HepG2 (cell line): Measurements from ENCODE around the gene TPO. TPM values are rescaled to one million over a fixed set of nuclear protein-coding genes. Genes with fewer than 3 reads are reported as not detected.

Source experiments
- ATAC-seq: fragments of 200-7000 bp; cut with Tn5 transposase; 3 replicates; pipeline ENCODE4 v1.9.1; 2020; ENCODE audit warnings: mild to moderate bottlenecking, moderate library complexity
- BruUV-seq: library from RNA; stranded (reverse); fragments of 400-500 nt; replicated peaks from 2 replicates; lab custom pipeline; 2021; lab: Mats Ljungman, UMichigan
- CTCF ChIA-PET: fragments of 300-600 bp; formaldehyde crosslinking; extraction: SDS; loops from one replicate; lab custom pipeline; 2021; ENCODE audit warnings: low total read pairs, inconsistent platforms, low intra/inter-chr PET ratio; lab: Yijun Ruan, JAX
- POLR2A ChIA-PET: fragments of 350-600 bp; sonication (Branson Sonifier 250); formaldehyde crosslinking; loops from one replicate; lab custom pipeline; 2020; ENCODE audit warnings: antibody characterized with exemption, inconsistent platforms; lab: Yijun Ruan, JAX
- DNase-seq: peaks from one replicate; pipeline ENCODE4 v3.0.0-alpha.2; 2015; ENCODE audit warnings: low spot score
- FAIRE-seq: peaks from 3 replicates; lab custom pipeline; 2011; peaks lifted over from hg19 to GRCh38; lab: Jason Lieb, UNC
- H2AFZ ChIP-seq: one replicate; pipeline ENCODE4 v1.6.1; 2011; ENCODE audit warnings: low read length, inconsistent platforms
- H3K27ac ChIP-seq: fragments of 300-600 bp; 3 replicates; pipeline ENCODE4 v1.8.0; 2011; ENCODE audit warnings: mixed run types, mild to moderate bottlenecking, mixed read lengths, low read length, inconsistent platforms; ENCODE audit not compliant: insufficient read depth; ENCODE audit errors: extremely low read length
- H3K27me3 ChIP-seq, 2 experiments: fragments of 200-600 bp in 1 of 2; 2 replicates in 1 of 2; 3 replicates in 1 of 2; pipeline versions ENCODE4 v1.6.0 to v1.8.0; 2011; ENCODE audit warnings: low read length in 2 of 2, mild to moderate bottlenecking in 2 of 2, moderate library complexity in 2 of 2, inconsistent platforms in 1 of 2; ENCODE audit not compliant: insufficient read depth in 2 of 2, control insufficient read depth in 1 of 2
- H3K36me3 ChIP-seq, 2 experiments: fragments of 200-600 bp in 1 of 2; replicated peaks in 1 of 2; 2 replicates in 1 of 2; 3 replicates in 1 of 2; pipeline versions ENCODE4 v1.5.1 to v1.8.0; 2011; ENCODE audit warnings: low read length in 2 of 2, inconsistent platforms in 1 of 2; ENCODE audit not compliant: insufficient read depth in 2 of 2, control insufficient read depth in 1 of 2
- H3K4me1 ChIP-seq: 2 replicates; pipeline ENCODE4 v1.5.1; 2012; ENCODE audit warnings: low read length, inconsistent platforms; ENCODE audit not compliant: insufficient read depth
- H3K4me2 ChIP-seq: 2 replicates; pipeline ENCODE4 v1.6.0; 2011; ENCODE audit warnings: low read depth, low read length, inconsistent platforms
- H3K4me3 ChIP-seq, 3 experiments: fragments of 200-600 bp in 1 of 3; sonication (generic), shearing (Covaris generic) in 1 of 3; replicated peaks in 1 of 3; 2 replicates each; pipeline ENCODE4 v1.5.1; 2011 to 2016; ENCODE audit warnings: low read length in 3 of 3, inconsistent platforms in 2 of 3, low read depth in 2 of 3, mild to moderate bottlenecking in 2 of 3, control low read depth in 1 of 3, mixed read lengths in 1 of 3; ENCODE audit not compliant: insufficient read depth in 1 of 3
- H3K79me2 ChIP-seq: one replicate; pipeline ENCODE4 v1.6.1; 2011; ENCODE audit warnings: low read length, inconsistent platforms; ENCODE audit not compliant: insufficient read depth
- H3K9ac ChIP-seq: 2 replicates; pipeline ENCODE4 v1.6.0; 2011; ENCODE audit warnings: mild to moderate bottlenecking, low read depth, low read length, inconsistent platforms; ENCODE audit not compliant: insufficient read depth
- H3K9me3 ChIP-seq: 2 replicates; pipeline ENCODE4 v1.5.1; 2012; ENCODE audit warnings: mild to moderate bottlenecking, low read length
- H4K20me1 ChIP-seq: 2 replicates; pipeline ENCODE4 v1.6.0; 2011; ENCODE audit warnings: inconsistent platforms, mild to moderate bottlenecking, low read length, moderate library complexity; ENCODE audit not compliant: insufficient read depth
- CREB1 ChIP-seq, 2 experiments: fragments of 450-650 bp in 1 of 2; IDR thresholded peaks; 2 replicates each; pipeline ENCODE4 v1.6.1; 2016 to 2017; ENCODE audit warnings: control low read depth in 1 of 2, mild to moderate bottlenecking in 1 of 2, missing compliant biosample characterization in 1 of 2, missing genetic modification characterization in 1 of 2
- NFIC ChIP-seq: IDR thresholded peaks from 2 replicates; pipeline ENCODE4 v1.6.1; 2012; ENCODE audit warnings: mild to moderate bottlenecking, low read length, inconsistent platforms
- SATB2 ChIP-seq: sonication (generic); formaldehyde crosslinking; IDR thresholded peaks from 2 replicates; pipeline ENCODE4 v1.5.0; 2020; ENCODE audit warnings: missing genetic modification reagents
- ZBTB7B ChIP-seq: sonication (generic); formaldehyde crosslinking; IDR thresholded peaks from 2 replicates; pipeline ENCODE4 v1.4.0; 2020; ENCODE audit warnings: missing genetic modification reagents
- ZNF276 ChIP-seq: sonication (generic); formaldehyde crosslinking; IDR thresholded peaks from 2 replicates; pipeline ENCODE4 v1.4.0; 2020; ENCODE audit warnings: mild to moderate bottlenecking, low read depth, missing genetic modification reagents
- WGBS: methylation state at CpG from one replicate; pipeline ENCODE4 v1.1.6; 2017; ENCODE audit warnings: low lambda C conversion rate; 5-methylcytosine and 5-hydroxymethylcytosine counted together
- in situ Hi-C: cut with HindIII; loops from 2 replicates; pipeline ENCODE4 v1.10.0; 2017; ENCODE audit warnings: low pct_unique_long_range_greater_than_20kb; ENCODE audit not compliant: extremely low pct_ligation_motif_present
- intact Hi-C: fragments of 100-400 bp; cut with micrococcal nuclease; formaldehyde crosslinking; loops from one replicate; pipeline ENCODE4 v1.10.0; 2022; ENCODE audit not compliant: unreplicated experiment
- polyA plus RNA-seq, 8 experiments: library from polyadenylated mRNA; depleted of rRNA in 3 of 8; stranded (reverse) in 7 of 8; unstranded in 1 of 8; fragments of >200 nt; fragmentation: Illumina TruSeq in 4 of 8; extraction: Trizol in 4 of 8; gene quantifications; 2 replicates each; pipeline versions ENCODE4 v1.2.1 to v1.2.3, GENCODE V29; 2011 to 2016; ENCODE audit warnings: low read depth in 4 of 8, missing spikeins in 1 of 8, mixed read lengths in 1 of 8; ENCODE audit not compliant: insufficient read depth in 1 of 8
- total RNA-seq, 5 experiments: library from RNA; depleted of rRNA; stranded (reverse); fragments of >200 nt; fragmentation: Illumina TruSeq; extraction: Trizol; gene quantifications; 2 replicates each; pipeline ENCODE4 v1.2.3, GENCODE V29; 2016; ENCODE audit warnings: low read depth in 1 of 5
- TF ChIP-seq, protein P1 (sequence below): sonication (generic); formaldehyde crosslinking; IDR thresholded peaks from 2 replicates; pipeline ENCODE4 v1.4.0; 2020; ENCODE audit warnings: missing genetic modification reagents

TPO gene
- total and polyA plus RNA-seq, 2 of the 13 experiments (the other 11 are each of a cell fraction or from before 2014, with no cell fraction given), result not detected

DNA sequence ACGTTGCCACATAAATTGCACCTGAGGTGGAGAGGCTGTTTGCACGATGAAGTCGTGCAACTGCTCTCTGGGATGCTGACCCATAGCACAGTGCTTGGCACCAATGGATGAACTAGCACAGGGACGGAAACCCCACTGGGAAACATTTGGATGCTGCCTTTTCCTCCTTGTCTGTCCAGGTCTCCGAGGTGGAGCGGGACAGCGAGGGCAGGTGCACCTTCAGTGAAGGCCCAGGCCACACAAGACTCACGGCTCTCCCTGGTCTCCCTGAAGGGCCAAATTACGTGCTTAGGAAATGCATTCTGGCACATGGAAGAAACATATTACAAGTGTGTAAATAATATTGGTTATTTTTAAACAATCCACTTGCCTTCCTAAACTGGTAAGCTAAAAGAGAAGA is 70.3 kb downstream of the TPO start:
- Histone ChIP-seq H4K20me1 (no peaks in the 10 kb centered on the region), H3K4me2 (no peak overlapping the region), H3K9ac (no peak overlapping the region), H2AFZ (no peak overlapping the region), H3K4me3 (no peak overlapping the region), H3K36me3 (no peaks in the 10 kb centered on the region), H3K9me3 (no peaks in the 10 kb centered on the region), H3K27ac (no peak overlapping the region), H3K4me1 (no peaks in the 10 kb centered on the region), H3K79me2 (no peaks in the 10 kb centered on the region), H3K27me3 (peaks cover 10 to 45% of the 10 kb centered on the region in 2 experiments; a peak in 4 of 5 replicates)
- no peak for DNase-seq
- ChIA-PET POLR2A (no interaction called here), CTCF (no interaction called here)
- intact Hi-C loops, result no loop called here
- in situ Hi-C loops, result no loop called here
- WGBS, result 2% methylated on average over 7 of the region's 9 CpGs
- no TSS peak for BruUV-seq
- FAIRE-seq, result no peak
- TF ChIP-seq SATB2 (no peak), NFIC (no peak), CREB1 (IDR thresholded peaks at IDR 0.05) (no peak), CREB1 (CRISPR knock-in tag; IDR thresholded peaks at IDR 0.05) (no peak), ZBTB7B (CRISPR knock-in tag) (no peak), ZNF276 (CRISPR knock-in tag) (no peak)
- TF ChIP-seq, protein P1, sequence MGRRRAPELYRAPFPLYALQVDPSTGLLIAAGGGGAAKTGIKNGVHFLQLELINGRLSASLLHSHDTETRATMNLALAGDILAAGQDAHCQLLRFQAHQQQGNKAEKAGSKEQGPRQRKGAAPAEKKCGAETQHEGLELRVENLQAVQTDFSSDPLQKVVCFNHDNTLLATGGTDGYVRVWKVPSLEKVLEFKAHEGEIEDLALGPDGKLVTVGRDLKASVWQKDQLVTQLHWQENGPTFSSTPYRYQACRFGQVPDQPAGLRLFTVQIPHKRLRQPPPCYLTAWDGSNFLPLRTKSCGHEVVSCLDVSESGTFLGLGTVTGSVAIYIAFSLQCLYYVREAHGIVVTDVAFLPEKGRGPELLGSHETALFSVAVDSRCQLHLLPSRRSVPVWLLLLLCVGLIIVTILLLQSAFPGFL, result no peak
- no peak for ATAC-seq
